H9 (cell line): ENCODE data around the gene CDC14A. TPM values are rescaled to one million over a fixed set of nuclear protein-coding genes. Genes with fewer than 3 reads are reported as not detected.

Experiments
- DNase-seq: peaks from one replicate; pipeline ENCODE4 v3.0.0-alpha.2; 2017
- H2AFZ ChIP-seq: one replicate; pipeline ENCODE4 v1.6.1; 2013; ENCODE audit warnings: mild to moderate bottlenecking, low read length, control low read depth, moderate library complexity
- H2AK5ac ChIP-seq: 2 replicates; pipeline ENCODE4 v1.6.1; 2013; ENCODE audit warnings: low read length, control low read depth, mixed read lengths; ENCODE audit not compliant: insufficient read length
- H2BK120ac ChIP-seq: one replicate; pipeline ENCODE4 v1.6.1; 2013; ENCODE audit warnings: low read depth, mild to moderate bottlenecking, low read length, control low read depth, inconsistent platforms; ENCODE audit not compliant: poor library complexity, severe bottlenecking
- H2BK12ac ChIP-seq: 2 replicates; pipeline ENCODE4 v1.6.1; 2013; ENCODE audit warnings: low read length, control low read depth, mixed read lengths, low read depth; ENCODE audit not compliant: insufficient read length
- H2BK15ac ChIP-seq: 2 replicates; pipeline ENCODE4 v1.6.1; 2013; ENCODE audit warnings: low read depth, low read length, control low read depth
- H2BK20ac ChIP-seq: one replicate; pipeline ENCODE4 v1.6.1; 2013; ENCODE audit warnings: low read depth, mild to moderate bottlenecking, low read length, control low read depth, inconsistent platforms; ENCODE audit not compliant: poor library complexity, severe bottlenecking
- H2BK5ac ChIP-seq: 2 replicates; pipeline ENCODE4 v1.6.1; 2013; ENCODE audit warnings: low read length, control low read depth, mixed read lengths; ENCODE audit not compliant: insufficient read length
- H3K14ac ChIP-seq: 2 replicates; pipeline ENCODE4 v1.6.1; 2013; ENCODE audit warnings: low read length, control low read depth; ENCODE audit not compliant: insufficient read depth
- H3K18ac ChIP-seq: 2 replicates; pipeline ENCODE4 v1.6.1; 2013; ENCODE audit warnings: low read depth, mild to moderate bottlenecking, mixed read lengths, low read length, control low read depth; ENCODE audit not compliant: insufficient read length
- H3K23ac ChIP-seq: 2 replicates; pipeline ENCODE4 v1.6.1; 2013; ENCODE audit warnings: low read length, control low read depth, mixed read lengths, low read depth; ENCODE audit not compliant: insufficient read length
- H3K23me2 ChIP-seq: 2 replicates; pipeline ENCODE4 v1.6.1; 2013; ENCODE audit warnings: low read depth, mild to moderate bottlenecking, mixed read lengths, low read length, control low read depth; ENCODE audit not compliant: insufficient read length, poor library complexity, severe bottlenecking
- H3K27ac ChIP-seq: 2 replicates; pipeline ENCODE4 v1.5.1; 2013; ENCODE audit warnings: low read length, control low read depth, mixed read lengths, low read depth; ENCODE audit not compliant: insufficient read length
- H3K27me3 ChIP-seq: 2 replicates; pipeline ENCODE4 v1.6.1; 2013; ENCODE audit warnings: low read length, control low read depth, inconsistent platforms; ENCODE audit not compliant: insufficient read depth
- H3K4ac ChIP-seq: 2 replicates; pipeline ENCODE4 v1.6.1; 2013; ENCODE audit warnings: low read depth, mild to moderate bottlenecking, control low read depth, inconsistent platforms, low read length, moderate library complexity
- H3K4me1 ChIP-seq: 2 replicates; pipeline ENCODE4 v1.6.1; 2013; ENCODE audit warnings: low read length, control low read depth, inconsistent platforms; ENCODE audit not compliant: insufficient read depth
- H3K4me2 ChIP-seq: 2 replicates; pipeline ENCODE4 v1.6.1; 2013; ENCODE audit warnings: low read length, control low read depth, mixed read lengths; ENCODE audit not compliant: insufficient read length, insufficient read depth
- H3K56ac ChIP-seq: 2 replicates; pipeline ENCODE4 v1.6.1; 2013; ENCODE audit warnings: low read depth, mild to moderate bottlenecking, mixed read lengths, low read length, control low read depth; ENCODE audit not compliant: insufficient read length
- H3K79me1 ChIP-seq: 2 replicates; pipeline ENCODE4 v1.6.1; 2013; ENCODE audit warnings: low read depth, mild to moderate bottlenecking, moderate library complexity, low read length, control low read depth, inconsistent platforms; ENCODE audit not compliant: insufficient read depth, poor library complexity, severe bottlenecking
- H3K79me2 ChIP-seq: 2 replicates; pipeline ENCODE4 v1.6.1; 2013; ENCODE audit warnings: low read length, control low read depth, inconsistent platforms; ENCODE audit not compliant: insufficient read depth
- H3K9ac ChIP-seq: 2 replicates; pipeline ENCODE4 v1.6.1; 2013; ENCODE audit warnings: low read length, control low read depth, mixed read lengths; ENCODE audit not compliant: insufficient read length; ENCODE audit errors: extremely low read depth
- H3K9me3 ChIP-seq: one replicate; pipeline ENCODE4 v1.6.1; 2013; ENCODE audit warnings: low read depth, low read length, inconsistent platforms; ENCODE audit not compliant: control insufficient read depth
- H3T11ph ChIP-seq: one replicate; pipeline ENCODE4 v1.6.1; 2013; ENCODE audit warnings: mild to moderate bottlenecking, low read length, control low read depth, inconsistent platforms
- H4K20me1 ChIP-seq: one replicate; pipeline ENCODE4 v1.6.1; 2013; ENCODE audit not compliant: control insufficient read depth, insufficient read length, insufficient read depth
- H4K5ac ChIP-seq: 2 replicates; pipeline ENCODE4 v1.6.1; 2013; ENCODE audit warnings: low read depth, mild to moderate bottlenecking, mixed read lengths, low read length, control low read depth; ENCODE audit not compliant: insufficient read length
- H4K8ac ChIP-seq: replicated peaks from 2 replicates; pipeline ENCODE4 v1.6.1; 2013; ENCODE audit warnings: low read length, control low read depth, mixed read lengths, low read depth; ENCODE audit not compliant: insufficient read length
- H4K91ac ChIP-seq: 2 replicates; pipeline ENCODE4 v1.6.1; 2013; ENCODE audit warnings: low read depth, mild to moderate bottlenecking, moderate library complexity, mixed read lengths, low read length, control low read depth; ENCODE audit not compliant: insufficient read length
- H3K27ac Mint-ChIP-seq, 3 experiments: 2 replicates in 2 of 3; 3 replicates in 1 of 3; pipeline ENCODE4 v1.8.0; 2020 to 2021; ENCODE audit warnings: mixed read lengths in 3 of 3, mild to moderate bottlenecking in 1 of 3, moderate library complexity in 1 of 3
- H3K27me3 Mint-ChIP-seq: 2 replicates; pipeline ENCODE4 v1.8.0; 2021; ENCODE audit warnings: low read depth, mild to moderate bottlenecking, moderate library complexity, mixed read lengths
- H3K36me3 Mint-ChIP-seq, 3 experiments: 2 replicates in 2 of 3; 3 replicates in 1 of 3; pipeline ENCODE4 v1.8.0; 2020 to 2021; ENCODE audit warnings: low read depth in 3 of 3, mixed read lengths in 3 of 3; ENCODE audit not compliant: insufficient read depth in 1 of 3
- H3K4me1 Mint-ChIP-seq, 2 experiments: 2 replicates each; pipeline ENCODE4 v1.8.0; 2020; ENCODE audit warnings: mixed read lengths in 2 of 2
- H3K4me3 Mint-ChIP-seq, 2 experiments: 2 replicates in 1 of 2; 3 replicates in 1 of 2; pipeline ENCODE4 v1.8.0; 2020 to 2021; ENCODE audit warnings: mild to moderate bottlenecking in 2 of 2, mixed read lengths in 2 of 2, moderate library complexity in 1 of 2
- H3K9me3 Mint-ChIP-seq, 2 experiments: 2 replicates in 1 of 2; 3 replicates in 1 of 2; pipeline ENCODE4 v1.8.0; 2020; ENCODE audit warnings: mild to moderate bottlenecking in 2 of 2, mixed read lengths in 2 of 2, moderate library complexity in 1 of 2
- CTCF ChIP-seq: fragments of 200-600 bp; sonication (generic); conservative IDR thresholded peaks from 3 replicates; pipeline ENCODE4 v1.8.0; 2021; ENCODE audit warnings: antibody characterized with exemption, mild to moderate bottlenecking
- WGBS: extraction: QIAGEN DNeasy Blood & Tissue Kit; methylation state at CpG from one replicate; pipeline ENCODE4 v1.1.7; 2013; ENCODE audit warnings: missing lambda C conversion rate, low lambda C conversion rate, mixed read lengths; ENCODE audit not compliant: insufficient read length; ENCODE audit errors: extremely low coverage; 5-methylcytosine and 5-hydroxymethylcytosine counted together
- total RNA-seq: library from RNA; stranded (reverse); gene quantifications from 2 replicates; pipeline ENCODE4 v1.2.1, GENCODE V29; 2021

CDC14A gene
- total RNA-seq, 1 experiment from 2014 or later = 8.9 TPM

GRCh38 chr1:100545855-100546254, 193.5 kb downstream of the CDC14A start:
- Mint-ChIP-seq H3K27ac (no peak overlapping the region), H3K4me1 (peaks cover 0 to 10% of the 10 kb centered on the region in 2 experiments; a peak in 2 of 4 replicates), H3K9me3 (peaks cover 0 to 2% of the 10 kb centered on the region in 2 experiments; a peak in 2 of 5 replicates), H3K36me3 (peaks cover 0 to 7% (median 1%) of the 10 kb centered on the region in 3 experiments; a peak in 2 of 7 replicates), H3K27me3 (peaks cover 23% of the 10 kb centered on the region), H3K4me3 (no peak overlapping the region)
- Histone ChIP-seq H3K27ac (no peak overlapping the region), H2BK12ac (no peak overlapping the region), H3K4me2 (no peak overlapping the region), H2AFZ (no peak overlapping the region), H2BK5ac (no peak overlapping the region), H3K18ac (no peak overlapping the region), H3K79me1 (no peaks in the 10 kb centered on the region), H4K91ac (no peak overlapping the region), H3K9me3 (no peaks in the 10 kb centered on the region), H4K5ac (no peak overlapping the region), H3K4me1 (no peaks in the 10 kb centered on the region), H3K4ac (no peak overlapping the region), H4K8ac (no peak overlapping the region), H3K9ac (no peak overlapping the region), H3K79me2 (no peaks in the 10 kb centered on the region), H3T11ph (no peak overlapping the region), H2BK20ac (no peak overlapping the region), H2BK120ac (no peak overlapping the region), H2AK5ac (no peak overlapping the region), H3K14ac (no peak overlapping the region; the same call in 1 of the 2 replicates), H3K56ac (no peak overlapping the region), H3K23ac (no peak overlapping the region), H3K23me2 (no peaks in the 10 kb centered on the region), H3K27me3 (peaks cover 4% of the 10 kb centered on the region; the same call in 1 of the 2 replicates), H2BK15ac (no peak overlapping the region), H4K20me1 (no peaks in the 10 kb centered on the region)
- DNase-seq = no peak
- WGBS = no CpG with 5 or more reads among the region's 1 CpG
- TF ChIP-seq CTCF = no peak
